ENCODE data around the gene PEAK3. TPM values are rescaled to one million over a fixed set of nuclear protein-coding genes. Genes with fewer than 3 reads are reported as not detected.
A peak's percentile ranks its signal among the peaks of the same experiment; 100 is the strongest.

The PEAK3 gene
- total and polyA plus RNA-seq, 9 of the 15 experiments (the other 6 are each of a cell fraction or from before 2014, with no cell fraction given) = 0.07 to 0.40 TPM; not detected in 7

GRCh38 chr19:2274185-2274711 is 7.7 kb downstream of the PEAK3 start (continued):
- TF ChIP-seq TSHZ1 (CRISPR knock-in tag; IDR thresholded peaks at IDR 0.05) (no peak), HINFP (tag; conservative IDR thresholded peaks at IDR 0.05; ENCODE audit: low read depth) (no peak), ZFP36 (IDR thresholded peaks at IDR 0.05; ENCODE audit: low read depth, low read length, partially characterized antibody) (peak; percentile 76), RCOR1 (IDR thresholded peaks at IDR 0.05; ENCODE audit: borderline replicate concordance in 1 of 2, low read depth in 2 of 2, low read length in 2 of 2) (0 out of 4 replicates have a peak, but pooled peaks of 1 of the 2 experiments have one; percentile 13), CBX2 (IDR thresholded peaks at IDR 0.05; ENCODE audit: insufficient read depth, low read length, poor library complexity, severe bottlenecking) (no peak), KDM1A (IDR thresholded peaks at IDR 0.05) (peak in 1 of 2 experiments; percentile 46; a peak in 2 of 4 replicates), HOMEZ (CRISPR knock-in tag; IDR thresholded peaks at IDR 0.05) (no peak), MYC (IDR thresholded peaks at IDR 0.05; ENCODE audit: low read depth, low read length) (no peak), MYC (CRISPR knock-in tag; IDR thresholded peaks at IDR 0.05; ENCODE audit: borderline replicate concordance, low read depth) (no peak), ZBTB33 (CRISPR knock-in tag; IDR thresholded peaks at IDR 0.05) (no peak), PHB2 (IDR thresholded peaks at IDR 0.05; ENCODE audit: low read depth) (0 out of 2 replicates have a peak, but pooled peaks have one; percentile 2), TFE3 (CRISPR knock-in tag; IDR thresholded peaks at IDR 0.05) (no peak), ZNF780A (CRISPR knock-in tag; IDR thresholded peaks at IDR 0.05) (no peak)
